ENCODE data around the gene TPSAB1.

TPSAB1 gene

DNA sequence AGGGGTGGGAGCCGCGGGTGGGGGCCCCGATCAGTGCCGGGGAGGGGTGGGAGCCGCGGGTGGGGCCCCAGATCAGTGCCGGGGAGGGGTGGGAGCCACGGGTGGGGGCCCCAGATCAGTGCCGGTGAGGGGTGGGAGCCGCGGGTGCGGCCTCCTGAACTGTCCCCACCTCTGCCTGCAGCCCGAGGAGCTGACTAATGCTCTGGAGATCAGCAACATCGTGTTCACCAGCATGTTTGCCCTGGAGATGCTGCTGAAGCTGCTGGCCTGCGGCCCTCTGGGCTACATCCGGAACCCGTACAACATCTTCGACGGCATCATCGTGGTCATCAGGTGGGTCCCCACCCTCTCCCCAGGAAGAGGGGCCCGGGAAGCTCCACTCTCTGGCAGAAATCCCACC lies 35.6 kb upstream of the TPSAB1 start:
- TF ChIP-seq, protein P1, sequence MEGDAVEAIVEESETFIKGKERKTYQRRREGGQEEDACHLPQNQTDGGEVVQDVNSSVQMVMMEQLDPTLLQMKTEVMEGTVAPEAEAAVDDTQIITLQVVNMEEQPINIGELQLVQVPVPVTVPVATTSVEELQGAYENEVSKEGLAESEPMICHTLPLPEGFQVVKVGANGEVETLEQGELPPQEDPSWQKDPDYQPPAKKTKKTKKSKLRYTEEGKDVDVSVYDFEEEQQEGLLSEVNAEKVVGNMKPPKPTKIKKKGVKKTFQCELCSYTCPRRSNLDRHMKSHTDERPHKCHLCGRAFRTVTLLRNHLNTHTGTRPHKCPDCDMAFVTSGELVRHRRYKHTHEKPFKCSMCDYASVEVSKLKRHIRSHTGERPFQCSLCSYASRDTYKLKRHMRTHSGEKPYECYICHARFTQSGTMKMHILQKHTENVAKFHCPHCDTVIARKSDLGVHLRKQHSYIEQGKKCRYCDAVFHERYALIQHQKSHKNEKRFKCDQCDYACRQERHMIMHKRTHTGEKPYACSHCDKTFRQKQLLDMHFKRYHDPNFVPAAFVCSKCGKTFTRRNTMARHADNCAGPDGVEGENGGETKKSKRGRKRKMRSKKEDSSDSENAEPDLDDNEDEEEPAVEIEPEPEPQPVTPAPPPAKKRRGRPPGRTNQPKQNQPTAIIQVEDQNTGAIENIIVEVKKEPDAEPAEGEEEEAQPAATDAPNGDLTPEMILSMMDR (conservative IDR thresholded peaks at IDR 0.05) = no peak

DNA sequence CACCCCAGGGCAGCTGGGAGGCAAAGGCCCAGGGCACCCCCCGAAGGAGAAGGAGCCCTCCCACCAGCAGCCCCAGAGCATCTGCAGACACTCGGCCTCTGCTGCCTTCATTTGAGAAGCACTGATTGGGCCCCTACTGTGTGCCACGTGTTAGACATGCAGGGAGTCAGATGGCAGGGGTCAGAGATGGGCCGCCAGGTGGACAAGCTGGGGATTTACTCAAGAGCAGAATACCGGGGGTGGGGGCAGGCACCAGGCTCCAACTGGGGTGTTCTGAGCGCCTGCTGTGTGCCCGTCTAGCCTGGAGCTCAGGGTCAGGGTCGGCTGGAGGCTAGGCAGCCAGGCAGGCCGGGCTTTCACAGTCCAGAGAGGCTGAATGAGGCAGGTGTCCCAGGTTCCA lies 34.2 kb upstream of the TPSAB1 start:
- no peak overlapping the region for H3K27ac ChIP-seq
- TF ChIP-seq, protein P1 (conservative IDR thresholded peaks at IDR 0.05) = no peak

More for the DNA sequence above, 35.6 kb upstream of the TPSAB1 start:
- no peak overlapping the region for H3K27ac ChIP-seq

GRCh38 chr16:1206786-1207185 lies 33.7 kb upstream of the TPSAB1 start:
- no peak overlapping the region for H3K27ac ChIP-seq
- TF ChIP-seq, protein P1 (conservative IDR thresholded peaks at IDR 0.05) = no peak

GRCh38 chr16:1208239-1208830 lies 32.2 kb upstream of the TPSAB1 start:
- TF ChIP-seq, protein P1 (conservative IDR thresholded peaks at IDR 0.05) = no peak
- no peak overlapping the region for H3K27ac ChIP-seq

DNA sequence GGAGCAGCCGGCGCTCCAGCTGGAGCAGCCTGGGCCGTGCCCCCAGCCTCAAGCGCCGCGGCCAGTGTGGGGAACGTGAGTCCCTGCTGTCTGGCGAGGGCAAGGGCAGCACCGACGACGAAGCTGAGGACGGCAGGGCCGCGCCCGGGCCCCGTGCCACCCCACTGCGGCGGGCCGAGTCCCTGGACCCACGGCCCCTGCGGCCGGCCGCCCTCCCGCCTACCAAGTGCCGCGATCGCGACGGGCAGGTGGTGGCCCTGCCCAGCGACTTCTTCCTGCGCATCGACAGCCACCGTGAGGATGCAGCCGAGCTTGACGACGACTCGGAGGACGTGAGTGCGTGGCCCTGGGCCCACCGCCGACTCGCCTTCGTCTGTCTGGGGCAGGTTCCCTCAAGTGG lies 31.4 kb upstream of the TPSAB1 start:
- H3K27ac ChIP-seq = no peak overlapping the region
- TF ChIP-seq, protein P1 (conservative IDR thresholded peaks at IDR 0.05) = no peak

DNA sequence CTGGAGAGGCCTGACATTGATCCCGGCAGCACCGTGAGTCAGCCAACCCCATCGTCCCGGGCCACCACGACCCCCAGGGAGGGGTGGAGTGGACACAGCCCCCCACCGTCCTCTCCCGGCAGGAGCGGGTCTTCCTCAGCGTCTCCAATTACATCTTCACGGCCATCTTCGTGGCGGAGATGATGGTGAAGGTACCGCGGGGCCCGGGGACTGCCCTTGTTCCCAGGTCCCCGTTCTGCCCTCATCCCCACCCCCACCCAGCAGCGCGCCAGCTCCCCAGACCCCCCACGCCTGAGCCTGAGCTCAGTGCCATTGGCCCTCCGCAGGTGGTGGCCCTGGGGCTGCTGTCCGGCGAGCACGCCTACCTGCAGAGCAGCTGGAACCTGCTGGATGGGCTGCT lies 30.0 kb upstream of the TPSAB1 start:
- H3K27ac ChIP-seq = no peak overlapping the region

GRCh38 chr16:1211451-1212268 lies 28.8 kb upstream of the TPSAB1 start:
- no peak overlapping the region for H3K27ac ChIP-seq
- TF ChIP-seq, protein P1 (conservative IDR thresholded peaks at IDR 0.05) = no peak

More for the DNA sequence above, 30.0 kb upstream of the TPSAB1 start:
- TF ChIP-seq, protein P1 (conservative IDR thresholded peaks at IDR 0.05) = no peak

Data from VCaP (cell line).